Stimulated activated CD8-positive, alpha-beta memory T cell treated with anti-CD3 and anti-CD28 coated beads, Interleukin-2, amount 100 ng/mL, for 1 hour (primary cell): ENCODE measurements around the gene MYLK.

Experiments used
- DNase-seq, 2 donors: peaks; one replicate each; pipeline ENCODE4 v3.0.0-alpha.2; 2020; ENCODE audit warnings: low read depth in 2 of 2

The MYLK gene

DNA sequence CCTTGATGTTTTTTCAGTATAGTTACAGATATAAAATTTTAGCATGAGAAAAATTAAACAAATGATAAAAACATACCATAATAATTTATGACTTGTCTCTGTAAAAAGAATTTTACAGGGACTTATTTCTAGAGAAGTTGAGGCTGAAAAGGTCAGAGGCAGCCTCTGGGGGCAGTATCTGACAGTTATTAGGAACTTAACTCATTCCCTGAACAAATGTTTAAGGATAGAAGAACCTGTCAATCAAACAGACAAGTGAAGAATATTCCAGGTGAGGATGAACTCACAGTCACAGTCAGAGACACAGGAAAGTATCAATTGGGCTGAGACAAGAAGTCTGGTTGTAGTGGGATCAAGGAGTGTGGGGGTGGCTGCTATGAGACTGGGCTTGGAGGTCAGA, 7.3 kb downstream of the MYLK start:
- DNase-seq: no peak

DNA sequence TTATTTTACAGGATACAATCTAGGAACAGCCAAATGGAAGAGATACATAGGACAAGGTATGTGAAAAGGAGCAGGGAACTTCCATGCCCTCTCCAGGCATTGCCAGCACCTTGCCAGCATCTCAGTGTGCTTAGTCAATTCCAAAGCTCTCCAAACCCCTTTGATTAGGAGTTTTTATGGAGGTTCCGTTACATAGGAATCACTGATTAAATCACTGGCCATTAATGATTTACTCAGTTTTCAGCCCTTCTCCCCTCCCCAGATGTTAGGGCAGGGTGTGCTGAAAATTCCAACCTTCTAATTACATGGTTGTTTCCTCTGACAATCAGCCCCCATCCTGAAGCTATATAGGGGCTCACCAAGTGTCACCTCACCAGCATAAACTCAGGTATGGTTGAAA, 11.5 kb downstream of the MYLK start:
- DNase-seq: no peak

GRCh38 chr3:123871946-123872345, 12.2 kb downstream of the MYLK start:
- DNase-seq: no peak

DNA sequence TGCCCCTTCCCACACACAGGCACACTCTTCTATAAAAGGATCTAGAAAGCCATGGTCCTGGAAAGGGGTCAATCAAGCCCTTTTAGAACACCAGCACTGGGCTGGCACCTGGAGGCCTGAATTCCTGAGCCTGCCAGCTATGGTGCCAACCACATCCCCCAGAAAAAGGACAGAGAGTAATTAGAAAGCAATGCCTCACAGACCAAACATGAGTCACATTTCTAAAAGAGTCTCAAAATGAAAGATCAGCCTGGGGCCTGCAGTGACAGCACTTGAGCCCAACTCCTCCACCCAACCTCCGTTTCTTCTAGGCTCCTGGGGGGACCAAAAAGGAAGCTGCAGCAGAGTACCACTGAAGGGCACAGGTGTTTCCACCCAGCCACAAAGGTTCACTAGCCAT, 14.1 kb downstream of the MYLK start:
- no peak for DNase-seq

- DNase-seq: no peak
Observed at GRCh38 chr3:123869165-123869564, 15.0 kb downstream of the MYLK start.

GRCh38 chr3:123864706-123865105, 19.4 kb downstream of the MYLK start:
- DNase-seq: no peak

- DNase-seq: no peak
Observed at GRCh38 chr3:123862152-123862551, 22.0 kb downstream of the MYLK start.

GRCh38 chr3:123861081-123861836, 22.9 kb downstream of the MYLK start:
- DNase-seq: no peak

- no peak for DNase-seq
Observed at GRCh38 chr3:123859177-123859576, 25.0 kb downstream of the MYLK start.

GRCh38 chr3:123854905-123855304, 29.2 kb downstream of the MYLK start:
- DNase-seq: no peak

GRCh38 chr3:123853686-123854372, 30.3 kb downstream of the MYLK start:
- DNase-seq: no peak

GRCh38 chr3:123847209-123847608, 36.9 kb downstream of the MYLK start:
- no peak for DNase-seq

DNA sequence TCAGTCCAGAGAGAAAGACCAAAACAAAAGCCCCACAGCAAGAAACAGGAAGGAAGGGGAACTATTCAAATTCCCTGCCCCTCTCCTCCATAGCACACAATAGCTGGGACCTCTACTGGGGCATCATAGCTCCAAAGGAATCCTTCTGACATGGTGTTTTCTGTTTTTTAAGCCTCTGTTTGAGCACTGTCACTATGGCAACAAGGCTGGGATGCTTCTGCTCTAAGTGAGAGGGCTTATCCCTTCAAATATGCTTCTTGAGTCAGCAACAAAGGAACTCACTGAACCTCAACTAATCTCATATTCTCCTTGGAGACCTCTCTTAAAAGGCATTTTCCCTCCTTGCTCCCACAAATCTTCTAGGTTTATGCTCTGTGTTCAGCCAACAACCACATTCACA, 40.5 kb downstream of the MYLK start:
- DNase-seq: no peak

DNA sequence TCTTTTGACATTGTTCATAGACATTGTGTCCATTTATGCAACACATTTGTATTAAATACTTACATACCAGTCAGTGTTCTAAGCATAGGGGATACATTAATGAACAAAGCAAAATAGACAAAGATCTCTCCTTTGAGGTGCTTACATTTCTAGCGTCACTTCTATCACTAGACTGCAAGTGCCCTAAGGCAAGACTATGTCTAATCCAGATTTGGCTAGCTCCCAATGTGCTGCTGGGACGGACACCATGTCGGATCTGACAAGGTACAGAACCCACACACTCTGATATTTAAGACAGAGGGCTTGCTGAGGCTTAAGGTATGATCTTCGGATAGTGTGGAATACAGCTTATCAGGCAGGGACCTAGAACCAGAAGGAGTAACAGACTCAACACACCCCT, 41.4 kb downstream of the MYLK start:
- no peak for DNase-seq

GRCh38 chr3:123841476-123842238, 42.5 kb downstream of the MYLK start:
- no peak for DNase-seq

DNA sequence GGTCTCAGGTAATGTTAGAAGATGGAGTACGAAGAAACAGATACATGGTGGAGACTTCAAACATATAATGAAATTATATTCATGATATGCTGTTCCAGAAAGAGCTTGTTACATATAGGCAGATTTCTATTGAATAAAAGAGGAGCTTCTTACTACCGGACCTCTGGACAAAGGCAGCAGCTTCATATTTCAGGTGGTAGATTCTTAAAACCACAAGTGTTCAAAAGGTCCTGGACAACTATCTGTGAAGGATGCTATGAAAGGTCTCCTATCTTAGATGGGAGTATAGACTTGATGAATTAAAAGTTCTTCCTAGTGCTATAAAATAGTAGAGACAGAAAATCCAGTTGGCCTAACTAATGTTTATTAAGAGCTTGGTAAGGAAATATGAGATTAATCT, 43.2 kb downstream of the MYLK start:
- no peak for DNase-seq

DNA sequence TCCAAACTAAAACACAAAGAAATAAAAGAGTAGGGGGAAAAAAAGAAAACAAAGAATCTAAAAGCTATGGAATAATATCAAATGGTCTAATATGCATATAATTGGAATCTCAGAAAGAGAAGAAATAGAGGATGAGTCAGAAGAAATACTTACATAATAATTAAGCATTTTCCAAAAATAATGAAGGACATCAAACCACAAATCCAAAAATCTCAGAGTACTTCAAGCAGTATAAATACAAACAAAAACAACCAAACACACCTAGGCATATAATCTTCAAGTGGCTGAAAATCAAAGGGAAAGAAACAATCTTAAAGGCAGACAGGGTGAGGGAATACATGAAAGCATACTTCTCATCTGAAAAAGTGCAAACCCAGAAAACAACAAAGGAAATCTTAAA, 46.3 kb downstream of the MYLK start:
- DNase-seq: no peak

GRCh38 chr3:123834631-123835030, 49.5 kb downstream of the MYLK start:
- DNase-seq: no peak

GRCh38 chr3:123833398-123833785, 50.7 kb downstream of the MYLK start:
- no peak for DNase-seq

DNA sequence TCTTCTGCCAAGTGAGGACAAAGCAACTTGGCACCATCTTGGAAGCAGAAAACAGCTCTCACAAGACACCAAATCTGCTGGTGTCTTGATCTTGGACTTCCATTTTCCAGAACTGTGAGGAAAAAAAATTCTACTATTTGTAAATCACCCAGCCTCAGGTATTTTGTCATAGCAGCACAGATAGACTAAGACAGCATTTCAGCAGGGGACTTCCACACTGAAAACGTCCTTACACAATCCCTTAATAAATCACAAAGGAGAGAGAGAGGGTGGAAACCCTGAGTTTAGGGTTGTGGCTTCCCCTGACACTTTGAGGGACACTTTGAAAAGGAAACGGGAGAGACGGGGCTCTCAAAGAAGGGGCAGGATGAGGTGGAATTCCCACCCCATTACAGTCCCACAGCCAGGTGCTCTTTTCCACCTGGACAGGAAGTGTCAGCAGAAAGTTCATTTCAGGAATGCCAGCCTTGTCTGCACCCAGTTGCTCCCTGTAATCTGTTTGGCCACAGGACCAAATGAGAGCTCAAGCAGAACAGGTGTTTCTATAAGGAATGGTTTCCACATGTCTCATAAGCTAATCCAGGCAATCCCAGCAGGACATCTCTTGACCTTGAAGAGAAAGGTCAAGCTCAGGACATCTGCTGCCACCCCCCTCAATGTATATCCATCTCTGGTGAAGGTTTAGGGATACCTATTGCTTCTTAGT, 51.3 kb downstream of the MYLK start:
- no peak for DNase-seq

GRCh38 chr3:123831420-123831819, 52.7 kb downstream of the MYLK start:
- no peak for DNase-seq

DNA sequence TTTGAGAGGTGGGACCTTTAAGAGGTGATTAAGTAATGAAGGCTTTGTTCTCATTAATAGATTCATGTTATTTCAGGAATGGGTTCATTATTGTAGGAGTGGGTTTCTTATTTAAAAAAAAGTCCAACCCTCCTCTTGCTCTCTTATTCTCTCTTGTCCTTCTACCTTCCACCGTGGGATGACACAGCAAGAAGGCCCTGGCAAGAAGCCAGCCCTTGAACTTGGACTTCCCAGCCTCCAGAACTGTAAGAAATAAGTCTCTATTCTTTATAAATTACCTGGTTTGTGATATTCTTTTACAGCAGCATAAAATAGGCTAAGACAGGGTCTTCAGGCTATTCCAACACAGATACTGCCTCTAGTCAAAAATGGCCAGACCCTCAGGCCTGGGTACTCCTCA, 62.2 kb downstream of the MYLK start:
- DNase-seq: no peak
